Suppressor macrophage (primary cell): ENCODE results near the gene ERN1.

Experiments used
- DNase-seq, 4 experiments: peaks; one replicate each; pipeline ENCODE4 v3.0.0-alpha.2; 2020 to 2022

The ERN1 gene

GRCh38 chr17:64003526-64004121, 126.3 kb downstream of the ERN1 start:
- no peak for DNase-seq

DNA sequence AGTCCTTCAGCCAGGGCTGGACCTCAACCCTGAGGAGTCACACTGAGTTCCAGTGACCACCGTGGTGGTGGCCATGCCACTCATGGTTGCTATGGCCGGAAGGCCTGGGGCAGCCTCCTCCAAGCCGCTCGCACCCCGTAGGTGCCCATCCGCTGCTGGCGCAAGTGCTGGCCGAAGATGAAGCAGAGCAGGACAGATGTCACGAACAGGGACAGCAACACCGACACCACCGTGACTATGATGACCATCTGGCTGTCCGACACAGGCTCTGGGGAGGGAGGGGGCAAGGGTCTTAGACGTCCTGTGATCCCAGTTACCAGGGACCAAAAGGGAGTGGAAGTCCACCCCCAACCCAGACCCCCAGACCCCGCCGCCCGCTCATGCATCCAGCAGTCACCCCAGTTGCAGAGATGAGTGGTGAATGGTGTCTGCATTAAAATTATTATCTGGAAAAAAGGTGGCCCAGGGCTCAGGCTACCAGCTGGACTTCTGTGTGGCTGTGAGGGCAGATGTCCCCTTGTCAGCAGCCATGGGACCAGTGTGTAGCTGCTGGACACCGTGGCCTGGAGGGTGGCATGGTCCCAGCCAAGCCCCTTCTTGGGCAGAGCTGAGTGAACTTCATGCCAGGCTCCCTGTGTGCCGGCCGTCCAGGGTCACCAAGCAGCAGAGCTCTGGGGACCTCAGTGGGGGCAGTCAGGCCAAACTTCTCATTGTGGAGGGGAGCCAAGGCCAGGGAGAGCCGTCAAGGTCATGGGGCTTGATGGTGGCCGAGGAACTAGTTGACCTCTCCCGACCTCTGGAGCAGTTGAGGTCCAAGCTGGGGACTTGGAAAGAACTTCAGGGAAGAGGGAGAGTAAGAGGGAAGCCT, 127.1 kb downstream of the ERN1 start:
- DNase-seq: no peak

- DNase-seq: peak; percentile 76 to 88 (median 84)
These were observed 128.0 kb downstream of the ERN1 start for GRCh38 chr17:64001763-64002529.

GRCh38 chr17:64001091-64001579, 128.8 kb downstream of the ERN1 start:
- DNase-seq: no peak

GRCh38 chr17:63999680-64000531, 130.0 kb downstream of the ERN1 start:
- no peak for DNase-seq

DNA sequence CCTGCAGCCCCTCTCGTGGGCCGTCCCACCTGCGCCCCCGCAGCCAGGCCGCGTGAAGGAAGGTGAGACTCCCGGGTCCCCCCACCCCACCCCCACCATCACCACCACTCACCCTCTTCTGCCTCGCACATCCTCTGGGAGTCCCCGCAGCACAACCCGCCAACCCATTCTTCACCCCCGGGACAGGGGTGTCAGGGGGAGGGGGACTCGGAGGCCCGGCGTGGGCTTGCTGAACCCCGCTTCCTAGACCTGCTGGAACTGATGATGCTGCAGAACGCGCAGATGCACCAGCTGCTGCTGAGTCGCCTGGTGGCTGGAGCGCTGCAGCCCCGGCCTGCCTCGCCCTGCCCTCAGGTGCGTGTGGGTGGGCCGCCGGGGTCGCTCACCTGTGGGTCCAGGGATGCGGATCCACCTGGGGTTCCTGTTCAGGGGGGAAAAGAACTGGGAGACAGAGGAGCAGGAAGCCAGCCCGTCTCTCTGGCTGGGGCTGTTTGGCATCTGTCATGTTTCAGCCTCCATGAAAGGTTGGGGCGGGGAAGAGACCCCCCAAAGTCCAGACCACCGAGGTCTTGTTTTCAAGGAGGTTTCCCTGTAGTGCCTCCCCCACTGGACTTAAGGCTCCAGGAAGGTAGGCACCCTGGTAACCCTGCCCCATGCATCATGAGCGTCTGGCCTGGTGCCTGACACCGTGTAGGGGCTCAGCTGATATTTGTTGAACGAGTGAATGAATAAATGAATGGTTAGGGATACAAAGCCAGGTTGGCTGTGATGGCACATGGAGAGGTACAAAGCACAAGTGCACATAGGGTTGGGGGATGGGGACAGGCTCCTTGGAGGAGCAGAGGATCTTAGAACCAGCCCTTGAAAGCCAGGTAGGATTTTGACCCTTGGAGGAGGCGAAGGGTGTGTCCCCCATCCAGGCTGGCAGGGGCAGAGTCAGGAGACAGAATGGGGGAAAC, 130.9 kb downstream of the ERN1 start:
- DNase-seq: no peak

- peak; percentile 63 to 85 (median 76) for DNase-seq
These were observed 131.8 kb downstream of the ERN1 start, which contains the start of gene PRR29 for GRCh38 chr17:63998050-63998720. Gene PRR29 (plus strand): TSS chr17:63998351. CDS start chr17:63998365, 14 bp downstream.

DNA sequence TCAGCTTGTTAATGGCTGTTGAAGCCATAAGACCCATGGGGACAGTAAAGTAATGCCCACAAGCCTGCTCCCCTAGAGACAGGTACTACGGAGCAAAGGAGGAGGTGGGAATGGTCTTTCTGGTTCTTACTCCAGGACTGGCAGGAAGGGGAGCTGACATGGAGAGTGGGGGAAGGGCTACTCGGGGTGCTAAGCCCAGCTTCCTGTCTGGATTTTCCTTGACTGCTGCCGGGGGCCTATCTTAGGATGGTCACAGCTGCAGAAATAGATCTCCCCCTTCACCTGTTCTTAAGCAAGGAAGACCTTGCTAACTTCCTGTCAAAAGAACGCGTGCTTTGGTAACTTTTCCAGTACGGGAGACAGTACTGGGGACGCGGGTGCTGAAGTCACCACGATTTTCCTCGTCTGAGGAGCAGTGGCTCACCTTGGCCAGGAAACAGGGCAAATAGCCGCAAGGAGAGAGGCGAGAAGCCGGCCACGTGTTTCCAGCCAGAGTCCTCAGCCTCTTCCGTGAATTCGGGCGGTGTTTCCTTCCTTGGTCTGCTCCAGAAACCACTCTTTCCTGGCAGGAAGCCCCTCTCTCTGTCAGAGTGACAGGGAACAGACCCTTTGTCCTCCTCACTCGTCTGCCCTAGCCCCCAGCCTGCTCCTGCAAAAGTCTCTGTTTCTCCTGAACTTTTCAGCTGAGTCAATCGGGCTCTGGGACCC, 132.4 kb downstream of the ERN1 start:
- DNase-seq: no peak

- DNase-seq: no peak
These were observed 133.3 kb downstream of the ERN1 start for GRCh38 chr17:63996430-63997182.

DNA sequence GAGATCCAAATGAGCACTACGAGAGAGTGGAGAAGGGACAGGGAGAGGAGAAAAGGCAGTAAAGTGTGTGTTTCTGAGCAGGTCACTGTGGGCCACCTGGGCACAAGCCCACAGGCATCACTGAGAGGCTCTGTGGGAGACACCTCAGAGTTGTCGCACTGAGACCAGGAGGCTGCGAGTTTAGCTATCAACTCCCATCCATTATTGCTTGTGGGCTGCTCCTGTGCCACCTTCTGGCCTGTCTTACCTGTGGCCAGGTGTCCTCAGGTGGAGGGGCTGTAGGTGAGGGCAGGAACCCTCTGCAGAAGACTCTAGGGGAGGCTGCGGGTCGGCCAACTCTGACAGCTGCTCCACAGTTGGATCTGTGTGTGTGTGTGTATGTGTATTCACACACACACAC, 134.3 kb downstream of the ERN1 start:
- DNase-seq: no peak

DNA sequence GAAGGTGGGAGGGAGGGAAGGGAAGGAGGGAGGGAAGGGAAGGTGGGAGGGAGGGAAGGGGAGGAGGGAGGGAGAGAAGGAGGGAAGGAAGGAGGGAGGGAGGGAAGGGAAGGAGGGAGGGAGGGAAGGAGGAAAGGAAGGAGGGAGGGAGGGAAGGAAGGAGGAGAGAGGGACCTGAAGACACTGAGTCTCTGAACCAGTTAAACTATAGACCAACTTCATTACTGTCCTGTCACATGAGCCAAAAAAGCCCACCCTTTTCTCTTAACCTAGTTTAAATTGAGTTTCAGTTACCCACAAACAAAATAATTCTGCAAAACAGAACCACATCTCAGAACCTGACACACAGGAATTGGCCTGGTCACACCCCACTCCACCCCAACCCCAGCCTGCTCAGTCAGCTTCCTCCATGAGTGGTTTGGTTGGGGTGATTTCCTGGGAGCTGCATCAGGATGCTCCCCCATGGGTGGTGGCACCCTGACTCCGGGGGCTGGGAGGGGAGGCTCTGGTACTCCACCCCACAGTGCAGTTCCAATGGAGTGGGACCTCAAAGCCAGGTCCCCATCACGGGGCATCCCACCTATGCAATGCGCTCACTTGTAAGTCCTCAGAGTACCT, 136.5 kb downstream of the ERN1 start:
- DNase-seq: no peak

DNA sequence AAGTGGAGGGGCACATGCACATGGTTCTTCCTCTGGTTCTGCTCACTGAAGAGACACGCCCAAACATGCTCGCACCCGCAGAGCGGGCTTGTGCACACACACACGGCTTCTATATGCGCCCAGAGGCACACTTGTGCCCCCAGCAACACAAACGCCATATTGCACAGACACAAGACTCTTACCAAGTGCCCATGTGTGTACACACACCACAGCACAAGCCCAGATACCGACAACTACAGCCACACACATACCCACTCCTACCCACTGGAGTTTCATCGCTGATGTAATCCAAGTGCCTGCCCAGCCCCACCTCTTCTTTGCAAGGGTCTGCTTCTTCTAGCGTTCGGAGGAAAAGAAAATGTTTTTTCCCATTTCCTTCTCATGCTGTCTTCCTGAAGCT, 138.3 kb downstream of the ERN1 start:
- DNase-seq: no peak

GRCh38 chr17:63989622-63990345, 140.2 kb downstream of the ERN1 start:
- no peak for DNase-seq
